SK-N-SH (cell line): ENCODE measurements around the gene LY6G5C. TPM values are rescaled to one million over a fixed set of nuclear protein-coding genes. Genes with fewer than 3 reads are reported as not detected.

Source experiments
- CTCF ChIA-PET: fragments of 300-600, 350-600 bp; formaldehyde crosslinking; extraction: SDS; loops from one replicate; lab custom pipeline; 2021; lab: Yijun Ruan, JAX
- POLR2A ChIA-PET: fragments of 350-600 bp; sonication (Branson Sonifier 250); formaldehyde crosslinking; extraction: SDS; loops from one replicate; lab custom pipeline; 2020; ENCODE audit warnings: antibody characterized with exemption, inconsistent platforms; lab: Yijun Ruan, JAX
- DNase-seq: peaks from one replicate; pipeline ENCODE4 v3.0.0; 2012
- H2AFZ ChIP-seq: fragments of 200-600 bp; sonication (generic); 2 replicates; pipeline ENCODE4 v1.8.1; 2016; ENCODE audit warnings: antibody characterized with exemption, mild to moderate bottlenecking, low read depth
- H3F3A ChIP-seq: fragments of 200-600 bp; sonication (generic); replicated peaks from 2 replicates; pipeline ENCODE3; 2016; ENCODE audit warnings: antibody characterized with exemption, mild to moderate bottlenecking; ENCODE audit not compliant: insufficient read depth
- H3K27ac ChIP-seq, 2 experiments: fragments of 200-500 bp in 1 of 2; fragments of 200-600 bp in 1 of 2; sonication (Bioruptor generic) in 1 of 2; sonication (generic), shearing (Covaris generic) in 1 of 2; 2 replicates each; pipeline versions ENCODE4 v1.5.1 to v1.6.1; 2014 to 2016; ENCODE audit warnings: low read depth in 2 of 2, inconsistent platforms in 1 of 2, low read length in 1 of 2, mild to moderate bottlenecking in 1 of 2, mixed read lengths in 1 of 2
- H3K27me3 ChIP-seq: fragments of 200-600 bp; sonication (generic), shearing (Covaris generic); 2 replicates; pipeline ENCODE4 v1.6.1; 2016; ENCODE audit warnings: mixed run types; ENCODE audit not compliant: insufficient read depth
- H3K36me3 ChIP-seq, 2 experiments: fragments of 200-500 bp in 1 of 2; fragments of 200-600 bp in 1 of 2; sonication (Bioruptor generic) in 1 of 2; sonication (generic) in 1 of 2; replicated peaks in 1 of 2; 2 replicates each; pipeline versions ENCODE3 to v1.5.1; 2014 to 2016; ENCODE audit warnings: low read length in 1 of 2, mild to moderate bottlenecking in 1 of 2; ENCODE audit not compliant: insufficient read depth in 2 of 2, control insufficient read depth in 1 of 2
- H3K4me1 ChIP-seq, 2 experiments: fragments of 200-500 bp in 1 of 2; fragments of 200-600 bp in 1 of 2; sonication (Bioruptor generic) in 1 of 2; sonication (generic), shearing (Covaris generic) in 1 of 2; 2 replicates each; pipeline versions ENCODE4 v1.5.1 to v1.6.1; 2014 to 2016; ENCODE audit warnings: low read depth in 1 of 2, low read length in 1 of 2, mixed run types in 1 of 2; ENCODE audit not compliant: insufficient read depth in 2 of 2, control insufficient read depth in 1 of 2
- H3K4me2 ChIP-seq: fragments of 200-600 bp; sonication (generic), shearing (Covaris generic); 2 replicates; pipeline ENCODE4 v1.6.1; 2017; ENCODE audit warnings: mixed run types
- H3K4me3 ChIP-seq, 2 experiments: fragments of 200-500 bp in 1 of 2; fragments of 200-600 bp in 1 of 2; sonication (Bioruptor generic) in 1 of 2; sonication (generic), shearing (Covaris generic) in 1 of 2; 2 replicates each; pipeline versions ENCODE4 v1.5.1 to v1.8.1; 2014 to 2016; ENCODE audit warnings: low read depth in 2 of 2, inconsistent platforms in 1 of 2, low read length in 1 of 2, mild to moderate bottlenecking in 1 of 2, mixed read lengths in 1 of 2, moderate library complexity in 1 of 2
- H3K79me2 ChIP-seq: fragments of 200-600 bp; sonication (generic); 2 replicates; pipeline ENCODE4 v1.8.1; 2017; ENCODE audit warnings: mild to moderate bottlenecking; ENCODE audit not compliant: insufficient read depth
- H3K9ac ChIP-seq: fragments of 200-600 bp; sonication (generic); 2 replicates; pipeline ENCODE4 v1.6.1; 2017; ENCODE audit warnings: mixed run types
- H3K9me2 ChIP-seq: fragments of 200-600 bp; sonication (generic); 2 replicates; pipeline ENCODE4 v1.6.1; 2017; ENCODE audit warnings: mixed run types
- H3K9me3 ChIP-seq: fragments of 200-600 bp; sonication (generic); 2 replicates; pipeline ENCODE4 v1.6.1; 2017; ENCODE audit warnings: mixed run types, mild to moderate bottlenecking, moderate library complexity
- H4K20me1 ChIP-seq: fragments of 200-600 bp; sonication (generic); 2 replicates; pipeline ENCODE4 v1.6.1; 2017; ENCODE audit warnings: mild to moderate bottlenecking, mixed run types; ENCODE audit not compliant: insufficient read depth
- FOXJ3 ChIP-seq: sonication (generic); formaldehyde crosslinking; IDR thresholded peaks from 2 replicates; pipeline ENCODE4 v1.5.1; 2020; ENCODE audit warnings: mild to moderate bottlenecking, missing genetic modification reagents
- MAX ChIP-seq: IDR thresholded peaks from 2 replicates; pipeline ENCODE4 v1.4.0; 2012; ENCODE audit warnings: low read depth
- MXI1 ChIP-seq: IDR thresholded peaks from 2 replicates; pipeline ENCODE4 v1.6.1; 2012; ENCODE audit warnings: mild to moderate bottlenecking, low read depth, low read length, improper control_type of control experiment
- NRF1 ChIP-seq: IDR thresholded peaks from 2 replicates; pipeline ENCODE4 v1.6.1; 2012; ENCODE audit warnings: low read depth, mild to moderate bottlenecking, low read length
- PBX3 ChIP-seq: IDR thresholded peaks from 2 replicates; pipeline ENCODE4; 2012
- POLR2AphosphoS5 ChIP-seq: IDR thresholded peaks from 2 replicates; pipeline ENCODE4 v1.6.1; 2012; ENCODE audit warnings: low read depth, low read length
- RAD21 ChIP-seq: IDR thresholded peaks from 2 replicates; pipeline ENCODE4 v1.6.1; 2012; ENCODE audit warnings: mild to moderate bottlenecking, low read length
- RCOR1 ChIP-seq: fragments of 150-350 bp; IDR thresholded peaks from 2 replicates; pipeline ENCODE4 v1.6.1; 2017; ENCODE audit warnings: antibody characterized with exemption, low read length
- RXRA ChIP-seq: IDR thresholded peaks from 2 replicates; pipeline ENCODE4 v1.4.0; 2012; ENCODE audit warnings: low read depth, mild to moderate bottlenecking, borderline replicate concordance
- SIN3A ChIP-seq: IDR thresholded peaks from 2 replicates; pipeline ENCODE4 v1.6.1; 2012; ENCODE audit warnings: low read depth, mild to moderate bottlenecking, low read length, moderate library complexity, borderline replicate concordance
- SMC3 ChIP-seq: IDR thresholded peaks from 2 replicates; pipeline ENCODE4 v1.6.1; 2012; ENCODE audit warnings: low read depth, low read length, improper control_type of control experiment
- TAF1 ChIP-seq: IDR thresholded peaks from 2 replicates; pipeline ENCODE4 v1.6.1; 2012; ENCODE audit warnings: low read depth, mild to moderate bottlenecking, low read length, moderate library complexity, borderline replicate concordance
- USF1 ChIP-seq: IDR thresholded peaks from 2 replicates; pipeline ENCODE4 v1.4.0; 2012; ENCODE audit warnings: low read depth, borderline replicate concordance
- YY1 ChIP-seq: IDR thresholded peaks from 2 replicates; pipeline ENCODE4 v1.4.0; 2012; ENCODE audit warnings: low read depth, mild to moderate bottlenecking
- WGBS: methylation state at CpG from one replicate; pipeline ENCODE4 v1.1.6; 2017; ENCODE audit warnings: low lambda C conversion rate; 5-methylcytosine and 5-hydroxymethylcytosine counted together
- polyA plus RNA-seq, 3 experiments: library from polyadenylated mRNA; depleted of rRNA; stranded (reverse); fragments of >200 nt; gene quantifications; 2 replicates each; pipeline ENCODE4 v1.2.3, GENCODE V29; 2012

LY6G5C gene
- polyA plus RNA-seq, 1 of the 3 experiments (the other 2 are of a cell fraction): 1.1 TPM

GRCh38 chr6:31652925-31653724 lies 27.7 kb downstream of the LY6G5C start (continued):
- TF ChIP-seq SIN3A (0 out of 2 replicates have a peak, but pooled peaks have one; percentile 60), RCOR1 (0 out of 2 replicates have a peak, but pooled peaks have one; percentile 4), TAF1 (peak; percentile 69), RXRA (peak; percentile 58; the same call in 1 of the 2 replicates), MXI1 (peak; percentile 79)
- TF ChIP-seq, all 33 proteins: peak for 9

- H3K27me3 ChIP-seq: no peaks in the 10 kb centered on the region
- H2AFZ ChIP-seq: peak overlapping the region; percentile 61; the same call in 1 of the 2 replicates
- H3K27ac ChIP-seq: peak overlapping the region; percentile 96 to 99
- DNase-seq: peak; percentile 80
- no peaks in the 10 kb centered on the region for H3K9me3 ChIP-seq
- WGBS: 3% methylated on average over 24 of the region's 29 CpGs
- peaks cover 24% of the 10 kb centered on the region for H3F3A ChIP-seq
- H3K4me1 ChIP-seq: peaks cover 5 to 6% of the 10 kb centered on the region in 2 experiments; a peak in 3 of 4 replicates
- ChIA-PET POLR2A (interaction anchor here (0.7 to 2.8 kb wide), 10 partner anchors 10 to 110 kb away, joined by 3 to 20 read pairs (median 9); partner anchors contain the start of genes C6orf47, CSNK2B, DDX39B and GPANK1), CTCF (interaction anchor here (0.8 to 2.5 kb wide), 5 partner anchors 10 to 106 kb away, joined by 4 to 9 read pairs (median 5); partner anchors contain the start of genes ATP6V1G2, C6orf47, CSNK2B and GPANK1)
- peak overlapping the region; percentile 94 for H3K9ac ChIP-seq
- H3K79me2 ChIP-seq: peaks cover 70% of the 10 kb centered on the region
- peaks cover 29 to 34% of the 10 kb centered on the region in 2 experiments for H3K36me3 ChIP-seq
- H4K20me1 ChIP-seq: no peaks in the 10 kb centered on the region
- peak overlapping the region; percentile 64 to 69 for H3K4me3 ChIP-seq
- H3K4me2 ChIP-seq: peak overlapping the region; percentile 81
- TF ChIP-seq NRF1 (peak; percentile 37; the same call in 1 of the 2 replicates), USF1 (no peak), PBX3 (peak; percentile 72), MXI1 (peak; percentile 84), MAX (peak; percentile 14; the same call in 1 of the 2 replicates), TAF1 (no peak), FOXJ3 (no peak), RAD21 (no peak), POLR2AphosphoS5 (no peak), SMC3 (no peak), YY1 (0 out of 2 replicates have a peak, but pooled peaks have one; percentile 11)
- H3K9me2 ChIP-seq: no peaks in the 10 kb centered on the region
Measured at GRCh38 chr6:31651602-31652191, 29.2 kb downstream of the LY6G5C start.
